ENCODE data around the gene ROPN1L.

DNA sequence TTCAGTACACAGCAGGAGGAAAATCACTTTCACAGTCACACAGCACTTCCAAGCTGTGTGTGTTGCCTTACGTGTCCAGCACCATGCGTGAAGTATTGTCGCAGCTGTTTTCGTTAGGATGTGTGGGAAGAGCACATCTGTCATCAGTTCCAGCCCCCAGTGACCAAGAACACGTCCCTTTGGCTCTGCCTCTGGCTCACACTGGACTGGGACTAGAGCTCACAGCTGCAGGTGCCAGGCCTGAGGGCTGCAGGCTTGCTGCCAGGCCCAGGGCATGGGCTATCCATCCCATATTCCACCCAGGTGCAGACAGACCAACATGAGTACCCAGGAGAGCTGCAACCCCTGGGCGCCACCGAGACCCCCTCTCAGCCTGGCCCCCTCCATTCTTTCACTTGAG is 61.6 kb downstream of the ROPN1L start:
- TF ChIP-seq, protein P1, sequence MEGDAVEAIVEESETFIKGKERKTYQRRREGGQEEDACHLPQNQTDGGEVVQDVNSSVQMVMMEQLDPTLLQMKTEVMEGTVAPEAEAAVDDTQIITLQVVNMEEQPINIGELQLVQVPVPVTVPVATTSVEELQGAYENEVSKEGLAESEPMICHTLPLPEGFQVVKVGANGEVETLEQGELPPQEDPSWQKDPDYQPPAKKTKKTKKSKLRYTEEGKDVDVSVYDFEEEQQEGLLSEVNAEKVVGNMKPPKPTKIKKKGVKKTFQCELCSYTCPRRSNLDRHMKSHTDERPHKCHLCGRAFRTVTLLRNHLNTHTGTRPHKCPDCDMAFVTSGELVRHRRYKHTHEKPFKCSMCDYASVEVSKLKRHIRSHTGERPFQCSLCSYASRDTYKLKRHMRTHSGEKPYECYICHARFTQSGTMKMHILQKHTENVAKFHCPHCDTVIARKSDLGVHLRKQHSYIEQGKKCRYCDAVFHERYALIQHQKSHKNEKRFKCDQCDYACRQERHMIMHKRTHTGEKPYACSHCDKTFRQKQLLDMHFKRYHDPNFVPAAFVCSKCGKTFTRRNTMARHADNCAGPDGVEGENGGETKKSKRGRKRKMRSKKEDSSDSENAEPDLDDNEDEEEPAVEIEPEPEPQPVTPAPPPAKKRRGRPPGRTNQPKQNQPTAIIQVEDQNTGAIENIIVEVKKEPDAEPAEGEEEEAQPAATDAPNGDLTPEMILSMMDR (conservative IDR thresholded peaks at IDR 0.05; ENCODE audit: low read length): no peak
- TF ChIP-seq EZH2phosphoT487 (IDR thresholded peaks at IDR 0.05; ENCODE audit: borderline replicate concordance): no peak
